HG02588 (cell line): ENCODE measurements around the gene BUB3.
"Not testable (repeated sequence)": the region's sequence is repeated elsewhere in the genome, so short reads cannot be mapped to it uniquely, and the experiment has no call there.

ENCODE experiments used
- ATAC-seq: cut with Tn5 transposase; IDR thresholded peaks from one replicate; pipeline ENCODE4 v1.9.1; 2021; ENCODE audit warnings: mild to moderate bottlenecking, moderate library complexity; ENCODE audit not compliant: unreplicated experiment

BUB3 gene

DNA sequence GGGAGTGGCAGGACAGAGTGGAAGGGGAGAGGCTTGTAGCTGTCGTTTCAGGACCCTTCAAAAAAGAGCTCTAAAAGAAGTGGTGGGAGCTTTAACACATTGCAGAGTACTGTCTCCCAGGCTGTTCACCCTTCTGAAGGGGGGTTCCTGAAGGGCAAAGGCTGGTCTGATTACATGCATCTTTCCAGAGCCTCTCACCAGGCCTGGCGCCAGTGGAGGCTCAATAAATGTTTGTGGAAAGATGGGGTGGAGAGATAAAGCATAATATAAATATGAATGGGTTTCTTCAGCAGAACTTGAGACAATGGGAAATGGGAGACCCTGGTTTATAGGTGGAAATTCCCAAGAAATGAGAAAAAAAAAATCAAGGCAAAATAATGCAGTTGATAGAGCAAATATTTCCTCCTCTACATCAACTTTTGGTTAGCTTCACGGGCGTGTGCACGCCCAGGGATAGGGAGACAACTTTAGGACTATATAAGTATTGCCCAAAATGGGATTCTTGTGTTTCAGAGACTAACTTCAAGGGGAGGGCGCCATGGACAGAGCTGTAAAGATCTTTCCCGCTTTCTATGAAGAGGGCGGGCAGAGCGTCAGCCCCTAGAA is 613 bp upstream of the BUB3 start:
- ATAC-seq = no peak

DNA sequence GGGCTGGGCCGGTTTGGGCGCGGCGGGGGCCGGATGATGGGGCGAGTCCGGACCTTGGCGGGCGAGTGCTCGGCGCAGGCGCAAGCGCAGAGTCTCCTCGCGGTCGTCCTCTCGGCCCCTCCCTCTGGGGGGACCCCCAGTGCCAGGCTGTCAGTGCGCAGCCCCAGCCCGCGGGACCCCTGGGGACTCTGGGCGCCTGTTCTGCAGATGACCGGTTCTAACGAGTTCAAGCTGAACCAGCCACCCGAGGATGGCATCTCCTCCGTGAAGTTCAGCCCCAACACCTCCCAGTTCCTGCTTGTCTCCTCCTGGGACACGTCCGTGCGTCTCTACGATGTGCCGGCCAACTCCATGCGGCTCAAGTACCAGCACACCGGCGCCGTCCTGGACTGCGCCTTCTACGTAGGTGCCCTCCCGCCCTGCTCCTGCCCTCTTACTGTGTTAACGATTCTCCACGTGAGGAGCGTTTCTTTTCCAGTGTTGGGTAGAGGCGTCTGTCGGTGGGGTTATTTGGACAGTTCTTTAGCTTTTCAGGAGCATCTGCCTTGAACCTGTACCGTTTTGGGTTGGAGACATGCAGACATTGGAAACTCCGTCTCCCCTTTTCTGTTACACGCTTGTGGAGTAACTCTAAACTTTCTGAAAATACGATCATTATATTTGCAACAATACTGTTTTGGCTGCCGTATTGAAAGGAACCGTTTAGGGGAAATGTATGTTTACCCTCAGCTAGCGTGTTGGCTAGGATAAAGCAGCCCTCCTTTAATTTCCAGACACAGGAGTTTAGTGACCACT is 706 bp downstream of the BUB3 start:
- peak; percentile 42 for ATAC-seq

GRCh38 chr10:123156078-123156477 is 1.9 kb downstream of the BUB3 start:
- ATAC-seq = no peak

DNA sequence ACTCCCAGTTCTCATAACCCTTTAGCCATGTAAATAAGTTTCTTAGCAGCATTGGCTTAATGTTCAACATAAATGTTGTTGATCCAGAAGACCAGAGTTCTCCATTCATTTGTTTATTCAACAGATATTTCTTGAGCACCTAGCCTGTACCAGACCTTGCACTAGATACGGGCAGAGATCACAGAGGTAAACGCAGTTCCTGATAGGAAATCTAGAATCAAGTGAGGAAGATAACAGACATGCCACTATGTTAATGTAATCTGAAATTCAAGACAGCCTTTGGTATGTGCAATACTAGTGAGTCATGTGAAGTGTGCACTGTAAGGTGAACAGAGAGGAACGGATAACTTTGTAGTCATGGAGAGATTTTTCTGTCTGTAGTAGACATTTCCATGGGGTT is 3.0 kb downstream of the BUB3 start:
- no peak for ATAC-seq

DNA sequence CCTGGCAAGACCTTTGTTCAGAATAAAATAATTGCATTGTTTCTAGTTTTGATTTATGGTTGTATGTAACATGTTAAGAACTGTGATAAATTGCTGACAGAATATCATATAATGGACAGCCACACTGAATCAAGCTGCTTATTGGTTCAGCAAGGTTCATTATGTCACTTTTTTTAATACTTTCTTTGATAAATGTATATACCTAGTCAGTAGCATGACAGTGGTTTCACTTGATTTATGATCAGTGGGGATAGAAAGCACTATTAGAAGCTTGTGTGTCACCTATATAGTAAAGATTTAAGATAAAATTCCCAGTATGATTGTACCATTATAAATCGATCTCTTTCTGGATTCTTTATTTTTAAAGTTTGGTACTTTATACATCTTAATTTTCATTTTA is 4.5 kb downstream of the BUB3 start:
- ATAC-seq = no peak

DNA sequence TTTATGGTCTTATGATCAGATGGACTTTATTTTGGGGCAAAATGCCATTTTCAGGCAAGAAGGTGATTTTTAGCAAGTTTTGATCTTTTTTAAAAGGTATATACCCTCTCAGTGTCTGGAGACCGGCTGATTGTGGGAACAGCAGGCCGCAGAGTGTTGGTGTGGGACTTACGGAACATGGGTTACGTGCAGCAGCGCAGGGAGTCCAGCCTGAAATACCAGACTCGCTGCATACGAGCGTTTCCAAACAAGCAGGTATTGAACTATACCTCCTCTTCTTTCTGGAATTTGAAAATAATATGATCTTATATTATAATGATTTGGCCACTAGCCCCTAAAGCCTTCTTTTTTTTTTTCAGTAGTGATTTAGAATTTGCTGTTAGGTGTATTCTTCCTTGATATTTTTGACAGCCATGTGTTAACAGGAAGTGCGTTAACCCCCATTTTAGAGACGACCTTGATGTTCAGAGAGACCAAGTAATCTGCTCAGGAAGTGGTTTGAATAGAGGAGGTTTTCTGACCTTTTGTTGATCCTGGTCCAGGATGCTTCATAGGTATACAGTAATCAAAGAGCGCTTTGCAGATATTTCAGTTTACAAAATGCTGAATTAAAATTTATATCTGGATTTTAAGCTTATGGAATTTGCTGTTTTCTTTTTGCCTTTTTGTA is 6.2 kb downstream of the BUB3 start:
- no peak for ATAC-seq

- ATAC-seq = no peak
These were observed 10.1 kb downstream of the BUB3 start for GRCh38 chr10:123164319-123164718.

GRCh38 chr10:123165445-123166072 is 11.4 kb downstream of the BUB3 start:
- no peak for ATAC-seq

DNA sequence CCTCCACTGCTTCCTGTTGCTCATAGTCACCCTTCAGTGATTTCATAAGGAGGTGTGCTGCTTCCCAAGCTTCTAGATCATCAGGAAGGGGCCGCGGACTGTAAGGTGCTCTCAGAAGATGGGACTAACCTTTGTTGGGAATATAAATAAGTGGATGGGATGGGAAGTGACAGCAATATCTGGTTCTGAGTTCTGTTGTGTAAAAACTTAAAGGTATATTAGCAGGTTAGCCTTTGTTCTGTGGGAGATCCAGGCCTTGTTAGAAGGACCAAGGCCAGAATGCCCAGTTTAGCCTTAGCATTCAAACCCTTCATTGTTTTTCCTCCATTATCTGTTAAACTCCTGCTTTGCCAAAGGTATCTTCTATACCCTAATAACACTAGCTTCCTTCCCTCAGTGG is 12.4 kb downstream of the BUB3 start:
- ATAC-seq = no peak

- no peak for ATAC-seq
These were observed 16.8 kb downstream of the BUB3 start for GRCh38 chr10:123170961-123171360.

GRCh38 chr10:123171616-123172015 is 17.4 kb downstream of the BUB3 start:
- ATAC-seq = not testable (repeated sequence)

DNA sequence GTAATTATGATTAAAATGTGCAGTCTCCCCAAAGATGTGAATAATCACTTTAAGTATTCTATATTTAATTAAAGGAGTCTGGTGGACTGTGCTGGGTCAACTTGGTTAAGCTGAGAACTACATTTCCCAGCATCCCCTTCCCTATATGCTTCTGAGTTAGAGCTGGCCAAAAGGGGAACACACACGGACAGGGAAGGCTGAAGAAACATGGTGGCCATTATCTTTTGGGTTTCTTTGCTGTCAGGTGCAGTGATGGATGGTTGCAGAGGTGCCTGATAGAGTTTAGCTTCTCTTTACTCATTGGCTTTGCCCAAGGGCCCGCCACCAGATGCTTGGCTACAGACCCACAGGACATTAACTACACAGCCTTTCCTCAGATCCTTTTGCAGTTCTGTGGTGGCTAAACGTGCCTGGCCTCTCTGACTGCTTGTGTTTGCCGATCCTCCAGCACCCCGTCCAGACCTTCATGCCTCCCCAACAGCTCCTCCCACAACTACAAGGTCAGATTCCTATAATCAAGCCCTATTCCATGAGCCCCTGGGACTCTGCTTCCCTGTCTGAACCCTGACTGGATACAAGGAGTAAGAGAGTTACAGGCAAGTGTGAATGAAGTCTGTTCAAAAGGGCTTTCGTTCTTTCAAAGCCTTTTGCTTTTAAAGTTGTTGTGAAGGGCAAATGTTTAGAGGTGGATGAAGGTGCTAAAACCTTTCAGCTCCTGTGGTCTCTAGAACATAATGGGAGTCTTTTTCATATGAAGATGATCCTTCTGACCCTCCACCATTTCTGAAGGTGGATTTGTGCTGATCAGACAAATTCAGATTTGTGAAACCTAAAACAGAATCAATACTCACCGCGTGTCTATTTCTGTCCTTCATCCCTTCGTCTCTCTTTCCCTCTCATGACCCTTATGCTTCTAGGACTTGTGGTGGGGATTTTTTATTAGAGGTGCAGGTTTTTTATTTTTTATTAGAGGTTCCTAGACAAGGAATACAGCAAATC is 21.5 kb downstream of the BUB3 start:
- no peak for ATAC-seq

DNA sequence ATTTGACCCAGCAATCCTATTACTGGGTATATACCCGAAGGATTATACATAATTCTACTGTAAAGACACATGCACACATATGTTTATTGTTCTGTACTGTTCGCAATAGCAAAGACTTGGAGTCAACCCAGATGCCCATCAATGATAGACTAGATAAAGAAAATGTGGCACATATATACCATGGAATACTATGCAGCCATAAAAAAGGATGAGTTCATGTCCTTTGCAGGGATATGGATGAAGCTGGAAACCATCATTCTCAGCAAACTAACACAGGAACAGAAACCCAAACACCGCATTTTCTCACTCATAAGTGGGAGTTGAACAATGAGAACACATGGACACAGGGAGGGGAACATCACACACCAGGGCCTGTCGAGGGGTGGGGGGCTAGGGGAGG is 24.2 kb downstream of the BUB3 start:
- ATAC-seq = not testable (repeated sequence)

DNA sequence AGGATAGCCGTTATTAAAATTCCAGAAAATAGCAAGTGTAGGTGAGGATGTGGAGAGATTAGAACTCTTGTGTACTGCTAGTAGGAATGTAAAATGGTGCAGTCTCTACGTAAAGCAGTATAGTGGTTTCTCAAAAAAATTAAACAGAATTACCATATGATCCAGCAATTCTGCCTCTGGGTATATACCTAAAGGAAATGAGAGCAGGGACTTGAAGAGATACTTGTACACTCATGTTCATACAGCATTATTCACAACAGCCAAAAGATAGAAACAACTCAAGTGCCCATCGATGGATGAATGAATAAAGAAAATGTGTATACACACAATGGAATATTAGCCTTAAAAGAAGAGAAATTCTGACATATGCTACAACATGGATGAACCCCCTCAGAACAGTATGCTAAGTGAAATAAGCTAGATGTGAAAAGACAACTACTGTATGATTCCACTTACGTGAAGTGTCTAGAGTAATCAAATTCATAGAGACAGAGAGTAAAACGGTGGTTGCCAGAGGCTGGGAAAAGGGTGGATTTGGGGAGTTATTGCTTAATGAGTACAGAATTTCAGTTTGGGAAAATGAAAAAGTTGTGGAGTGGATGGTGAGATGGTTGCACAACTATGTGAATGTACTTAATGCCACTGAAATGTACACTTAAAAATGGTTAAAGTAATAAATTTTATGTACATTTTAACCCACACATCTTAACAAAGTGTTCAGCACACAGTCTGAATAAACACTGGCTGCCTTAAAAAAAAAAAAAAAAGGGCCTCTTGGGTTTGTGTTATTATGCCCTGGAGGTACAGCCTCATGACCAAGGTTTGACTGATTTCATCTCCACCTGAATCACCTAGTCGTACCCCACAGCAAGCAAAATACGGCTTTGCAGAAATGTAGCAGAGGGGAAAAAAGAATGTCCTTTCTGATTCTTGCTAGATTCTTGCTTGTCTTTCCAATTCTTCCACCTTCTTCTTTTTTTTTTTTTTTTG is 26.2 kb downstream of the BUB3 start:
- no peak for ATAC-seq

- no peak for ATAC-seq
These were observed 29.5 kb downstream of the BUB3 start for GRCh38 chr10:123183724-123184123.

GRCh38 chr10:123187781-123188180 is 33.6 kb downstream of the BUB3 start:
- no peak for ATAC-seq

DNA sequence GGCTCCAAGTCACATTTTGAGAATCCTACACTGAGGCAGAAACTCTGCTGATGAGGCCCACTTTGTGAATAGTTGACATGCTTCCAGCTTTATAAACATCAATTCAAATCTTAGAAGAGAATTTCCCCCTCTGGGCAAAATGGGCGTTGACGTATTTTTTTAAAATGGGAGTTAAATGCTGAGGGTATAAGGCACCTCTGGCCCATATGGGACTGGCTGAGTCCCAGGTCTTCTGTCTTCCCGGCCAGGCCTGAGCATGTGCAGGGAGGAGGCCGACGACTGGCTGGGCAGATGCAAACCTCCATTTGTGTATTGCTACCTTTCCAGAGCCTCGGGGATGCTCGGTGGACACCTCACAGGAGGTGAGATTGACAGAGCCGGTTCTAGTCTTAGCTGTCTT is 37.7 kb downstream of the BUB3 start:
- ATAC-seq = no peak

- ATAC-seq = no peak
These were observed 39.9 kb downstream of the BUB3 start for GRCh38 chr10:123194056-123194455.

GRCh38 chr10:123200531-123200930 is 46.3 kb downstream of the BUB3 start:
- no peak for ATAC-seq
